Measurements from ENCODE around the gene CDC14A. TPM values are rescaled to one million over a fixed set of nuclear protein-coding genes. Genes with fewer than 3 reads are reported as not detected.

CDC14A gene
- total RNA-seq, 1 experiment from 2014 or later, result 2.6 TPM

GRCh38 chr1:100391675-100392074 lies 39.4 kb downstream of the CDC14A start:
- no peak overlapping the region for H3K4me3 Mint-ChIP-seq (ENCODE audit: unreplicated experiment)
- no TSS peak for BruUV-seq (replicated peaks)
- ChIA-PET CTCF (interaction anchor here (0.6 to 1.5 kb wide), 2 partner anchors 14 to 505 kb away, joined by 3 to 4 read pairs; no protein-coding TSS in a partner anchor), POLR2A (no interaction called here)
- H3K27ac Mint-ChIP-seq (ENCODE audit: low read depth, unreplicated experiment), result no peak overlapping the region
- H3K4me1 Mint-ChIP-seq (ENCODE audit: insufficient read depth, unreplicated experiment), result no peaks in the 10 kb centered on the region
- TF ChIP-seq CTCF (IDR thresholded peaks at IDR 0.05; ENCODE audit: unreplicated experiment), result no peak
- intact Hi-C loops (cut with micrococcal nuclease), result no loop called here
- no peaks in the 10 kb centered on the region for H3K36me3 Mint-ChIP-seq (ENCODE audit: insufficient read depth, unreplicated experiment)
- H3K9me3 Mint-ChIP-seq (ENCODE audit: unreplicated experiment), result no peaks in the 10 kb centered on the region
- no peak for DNase-seq (ENCODE audit: unreplicated experiment)
- H3K27me3 Mint-ChIP-seq (ENCODE audit: insufficient read depth, unreplicated experiment), result no peaks in the 10 kb centered on the region

- Mint-ChIP-seq H3K27ac (ENCODE audit: low read depth, unreplicated experiment) (no peak overlapping the region), H3K4me3 (ENCODE audit: unreplicated experiment) (no peak overlapping the region), H3K27me3 (ENCODE audit: insufficient read depth, unreplicated experiment) (no peaks in the 10 kb centered on the region), H3K36me3 (ENCODE audit: insufficient read depth, unreplicated experiment) (no peaks in the 10 kb centered on the region), H3K4me1 (ENCODE audit: insufficient read depth, unreplicated experiment) (no peaks in the 10 kb centered on the region), H3K9me3 (ENCODE audit: unreplicated experiment) (no peaks in the 10 kb centered on the region)
- no TSS peak for BruUV-seq (replicated peaks)
- POLR2A ChIA-PET, result no interaction called here
- CTCF ChIA-PET, result interaction anchor here (0.6 to 1.1 kb wide), 2 partner anchors 9 to 1605 kb away, joined by 3 read pairs; no protein-coding TSS in a partner anchor
- intact Hi-C loops (cut with micrococcal nuclease), result no loop called here
- DNase-seq (ENCODE audit: unreplicated experiment), result no peak
- TF ChIP-seq CTCF (IDR thresholded peaks at IDR 0.05; ENCODE audit: unreplicated experiment), result no peak
Measured at GRCh38 chr1:100392756-100393155, 40.5 kb downstream of the CDC14A start.

GRCh38 chr1:100394285-100394684 lies 42.0 kb downstream of the CDC14A start:
- Mint-ChIP-seq H3K9me3 (ENCODE audit: unreplicated experiment) (no peaks in the 10 kb centered on the region), H3K27me3 (ENCODE audit: insufficient read depth, unreplicated experiment) (no peaks in the 10 kb centered on the region), H3K4me3 (ENCODE audit: unreplicated experiment) (no peak overlapping the region), H3K27ac (ENCODE audit: low read depth, unreplicated experiment) (no peak overlapping the region), H3K4me1 (ENCODE audit: insufficient read depth, unreplicated experiment) (no peaks in the 10 kb centered on the region), H3K36me3 (ENCODE audit: insufficient read depth, unreplicated experiment) (no peaks in the 10 kb centered on the region)
- intact Hi-C loops (cut with micrococcal nuclease), result no loop called here
- CTCF ChIA-PET, result interaction anchor here (0.6 kb wide), 1 partner anchor 642 kb away, joined by 3 read pairs; no protein-coding TSS in a partner anchor
- POLR2A ChIA-PET, result no interaction called here
- DNase-seq (ENCODE audit: unreplicated experiment), result no peak
- TF ChIP-seq CTCF (IDR thresholded peaks at IDR 0.05; ENCODE audit: unreplicated experiment), result no peak
- BruUV-seq (replicated peaks), result no TSS peak

- no peak overlapping the region for H3K4me3 Mint-ChIP-seq (ENCODE audit: unreplicated experiment)
- POLR2A ChIA-PET, result interaction anchor here (1.0 to 1.4 kb wide), 2 partner anchors 42 to 43 kb away, joined by 4 read pairs; no protein-coding TSS in a partner anchor
- CTCF ChIA-PET, result interaction anchor here (0.6 to 1.5 kb wide), 3 partner anchors 11 to 130 kb away, joined by 3 to 4 read pairs (median 3); partner anchors contain the start of gene RTCA
- H3K27me3 Mint-ChIP-seq (ENCODE audit: insufficient read depth, unreplicated experiment), result no peaks in the 10 kb centered on the region
- peaks cover 4% of the 10 kb centered on the region for H3K4me1 Mint-ChIP-seq (ENCODE audit: insufficient read depth, unreplicated experiment)
- no peaks in the 10 kb centered on the region for H3K36me3 Mint-ChIP-seq (ENCODE audit: insufficient read depth, unreplicated experiment)
- DNase-seq (ENCODE audit: unreplicated experiment), result no peak
- no peak for TF ChIP-seq CTCF (IDR thresholded peaks at IDR 0.05; ENCODE audit: unreplicated experiment)
- no peaks in the 10 kb centered on the region for H3K9me3 Mint-ChIP-seq (ENCODE audit: unreplicated experiment)
- BruUV-seq (replicated peaks), result no TSS peak
- intact Hi-C loops (cut with micrococcal nuclease), result no loop called here
- no peak overlapping the region for H3K27ac Mint-ChIP-seq (ENCODE audit: low read depth, unreplicated experiment)
Measured at GRCh38 chr1:100395913-100396312, 43.6 kb downstream of the CDC14A start.
